Globus pallidus (tissue), 1 donor: ENCODE data around the gene FZD2.

ENCODE experiments used
- DNase-seq: peaks from one replicate; pipeline ENCODE4 v3.0.0-alpha.2; 2015; ENCODE audit warnings: low spot score

The FZD2 gene

DNA sequence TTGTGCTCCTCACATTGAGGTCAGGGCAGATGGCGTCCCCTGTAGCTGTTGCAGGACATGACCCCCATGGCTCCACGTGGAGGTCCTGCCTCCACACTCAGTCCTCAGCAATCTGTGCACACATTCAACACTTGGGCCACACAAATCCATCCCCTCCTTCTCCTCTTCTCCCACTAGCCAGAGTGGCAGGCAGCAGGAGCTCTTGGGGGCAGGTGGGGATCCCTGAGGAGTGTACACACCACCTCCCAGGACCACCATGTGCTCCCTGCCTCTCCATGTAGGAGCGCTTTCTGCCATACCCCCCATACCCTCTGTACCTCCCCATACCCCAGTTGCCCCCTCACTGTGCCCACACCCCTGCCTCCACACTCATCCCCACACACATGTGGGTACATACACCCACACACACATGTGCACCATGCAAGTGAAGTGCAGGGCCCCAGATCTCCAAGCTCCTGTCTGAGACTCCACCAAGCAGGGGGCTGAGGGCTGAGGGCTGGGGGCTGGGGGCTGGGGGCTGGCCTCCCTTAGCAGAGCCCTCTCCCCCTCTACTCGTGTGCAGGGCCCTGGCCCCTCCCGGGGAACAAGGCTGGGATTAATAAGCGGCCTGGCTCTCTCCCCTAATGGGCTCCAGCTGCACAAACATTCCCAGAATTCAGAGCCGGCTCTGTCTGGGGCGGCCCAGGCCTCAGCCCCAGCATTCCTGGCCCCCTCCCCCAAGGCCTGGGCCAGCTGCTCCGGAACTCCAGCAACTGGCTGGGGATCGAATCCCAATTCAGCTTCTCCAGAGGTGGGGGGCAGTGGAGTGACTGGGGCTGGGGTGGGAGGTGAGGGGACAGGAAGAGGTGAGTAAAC, 50.8 kb downstream of the FZD2 start:
- DNase-seq, result no peak

DNA sequence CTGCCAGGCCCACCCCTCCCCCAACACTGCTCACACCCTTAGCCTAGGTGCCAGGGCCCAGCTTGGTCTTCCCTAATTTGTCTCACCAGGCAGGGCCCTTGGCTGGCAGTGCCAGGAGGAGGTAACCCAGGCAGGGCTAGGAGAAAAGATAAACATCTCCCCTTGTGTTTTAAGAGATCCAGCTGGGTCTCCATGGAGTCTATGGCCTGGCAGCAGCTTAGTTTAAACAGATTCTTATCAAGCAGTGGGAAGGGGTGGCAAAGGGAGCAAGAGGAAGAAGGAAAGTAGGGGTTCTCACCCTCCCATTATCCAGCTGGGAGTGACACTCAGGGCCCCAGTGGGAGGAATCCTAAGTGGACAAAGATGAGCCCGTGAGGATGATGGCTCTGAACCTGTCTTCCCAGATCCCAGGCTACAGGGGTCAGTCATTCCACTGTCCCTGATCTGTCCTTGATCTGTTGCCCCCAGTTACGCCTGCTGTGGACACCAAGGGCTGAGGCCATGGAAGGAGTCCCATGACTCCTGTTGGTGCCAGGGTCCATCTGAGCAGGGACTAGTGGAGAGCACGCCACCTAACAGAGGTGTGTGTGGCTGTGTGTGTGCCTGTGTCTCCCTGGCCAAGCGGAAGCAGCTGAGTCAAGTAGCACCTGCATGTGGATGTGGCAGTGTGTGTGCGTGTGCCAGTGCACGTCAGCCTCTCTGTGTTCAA, 51.6 kb downstream of the FZD2 start:
- no peak for DNase-seq

DNA sequence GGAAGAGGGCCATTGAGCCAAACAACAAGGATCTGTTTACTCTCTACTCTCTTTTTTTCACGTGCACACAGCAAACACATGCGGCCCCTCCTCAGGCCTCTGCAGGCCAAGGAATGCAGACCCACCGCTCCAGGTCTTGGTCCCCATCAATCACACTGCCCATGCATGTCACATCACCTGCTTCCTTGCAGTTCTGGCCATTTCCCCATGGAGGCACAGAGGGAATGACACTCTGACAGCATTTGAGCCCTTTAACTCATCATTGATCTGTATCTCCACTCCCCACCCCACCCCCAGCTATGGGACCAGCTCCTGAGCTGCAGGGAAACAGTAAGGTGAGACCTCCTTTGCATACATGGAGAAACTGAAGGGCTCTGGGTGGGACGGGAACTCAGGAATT, 53.0 kb downstream of the FZD2 start:
- DNase-seq, result no peak
